HG03280 (cell line): Measurements from ENCODE around the gene CNTNAP5.

Source experiments
- ATAC-seq: cut with Tn5 transposase; IDR thresholded peaks from one replicate; pipeline ENCODE4 v1.9.1; 2021; ENCODE audit warnings: mild to moderate bottlenecking, moderate library complexity; ENCODE audit not compliant: unreplicated experiment

Gene CNTNAP5

DNA sequence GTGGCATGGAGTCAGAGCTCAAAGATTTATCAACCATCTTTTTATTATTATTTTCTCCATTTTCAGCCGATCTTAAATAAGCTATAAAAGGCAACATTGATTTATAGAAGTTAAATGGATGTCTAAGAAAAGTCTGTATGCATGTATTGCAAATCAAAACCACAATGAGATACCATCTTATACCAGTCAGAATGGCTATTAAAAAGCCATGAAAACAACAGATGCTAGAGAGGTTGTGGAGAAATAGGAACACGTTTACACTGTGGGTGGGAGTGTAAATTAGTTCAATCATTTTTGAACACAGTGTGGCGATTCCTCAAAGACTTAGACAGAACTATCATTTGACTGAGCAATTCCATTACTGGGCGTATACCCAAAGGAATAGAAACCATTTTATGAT is 731.0 kb downstream of the CNTNAP5 start:
- ATAC-seq: no peak

DNA sequence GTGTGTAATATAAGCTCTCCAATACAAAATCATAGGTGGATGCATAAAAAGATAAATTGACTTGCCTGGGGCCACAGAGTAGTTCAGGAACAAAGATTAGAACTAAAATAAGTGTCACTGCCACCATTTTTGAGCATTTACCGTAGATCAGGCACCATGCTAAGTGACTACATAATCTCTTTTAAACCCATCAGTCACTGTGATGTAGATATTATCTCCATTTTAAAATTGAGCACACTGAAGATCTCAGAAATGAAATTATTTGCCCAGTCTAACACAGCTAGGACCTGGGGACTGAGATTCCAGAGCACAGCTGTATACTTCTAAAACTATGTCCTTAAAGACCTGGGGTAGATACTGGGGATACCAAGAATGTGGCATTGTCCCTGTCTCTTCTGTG is 737.3 kb downstream of the CNTNAP5 start:
- ATAC-seq: no peak

- no peak for ATAC-seq
Measured at GRCh38 chr2:124763611-124764010, 738.5 kb downstream of the CNTNAP5 start.

- ATAC-seq: no peak
Measured at GRCh38 chr2:124774781-124775180, 749.7 kb downstream of the CNTNAP5 start.

- ATAC-seq: no peak
Measured at GRCh38 chr2:124776332-124776731, 751.2 kb downstream of the CNTNAP5 start.

GRCh38 chr2:124778076-124778475 is 753.0 kb downstream of the CNTNAP5 start:
- no peak for ATAC-seq

- ATAC-seq: no peak
Measured at GRCh38 chr2:124796647-124797046, 771.6 kb downstream of the CNTNAP5 start.

GRCh38 chr2:124797049-124797448 is 772.0 kb downstream of the CNTNAP5 start:
- no peak for ATAC-seq

GRCh38 chr2:124798551-124798950 is 773.5 kb downstream of the CNTNAP5 start:
- no peak for ATAC-seq

GRCh38 chr2:124804014-124804940 is 779.2 kb downstream of the CNTNAP5 start:
- no peak for ATAC-seq

DNA sequence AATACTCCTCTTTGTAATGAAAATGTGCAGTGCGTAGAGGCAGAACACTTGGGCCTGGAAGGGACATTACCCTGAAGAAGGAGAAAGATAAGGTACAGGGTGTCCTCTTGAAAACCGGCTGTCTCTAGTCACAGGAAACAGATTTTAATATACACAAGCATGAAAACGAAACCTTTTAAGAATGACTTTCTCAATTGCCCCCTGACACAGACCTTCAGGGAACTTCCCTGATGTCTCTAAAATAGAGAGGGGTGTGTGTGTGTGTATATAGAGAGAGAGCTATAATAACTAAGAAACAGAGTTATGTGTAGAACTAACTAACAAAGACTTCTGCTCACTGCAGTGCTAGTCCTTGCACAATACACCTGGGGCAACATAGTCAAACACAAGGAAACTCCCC is 780.0 kb downstream of the CNTNAP5 start:
- peak; percentile 71 for ATAC-seq

GRCh38 chr2:124810132-124810531 is 785.0 kb downstream of the CNTNAP5 start:
- no peak for ATAC-seq

- no peak for ATAC-seq
Measured at GRCh38 chr2:124814968-124815745, 790.1 kb downstream of the CNTNAP5 start.

- ATAC-seq: no peak
Measured at GRCh38 chr2:124816007-124816406, 790.9 kb downstream of the CNTNAP5 start.

- ATAC-seq: no peak
Measured at GRCh38 chr2:124822516-124822915, 797.4 kb downstream of the CNTNAP5 start.

GRCh38 chr2:124824441-124824840 is 799.4 kb downstream of the CNTNAP5 start:
- ATAC-seq: no peak

DNA sequence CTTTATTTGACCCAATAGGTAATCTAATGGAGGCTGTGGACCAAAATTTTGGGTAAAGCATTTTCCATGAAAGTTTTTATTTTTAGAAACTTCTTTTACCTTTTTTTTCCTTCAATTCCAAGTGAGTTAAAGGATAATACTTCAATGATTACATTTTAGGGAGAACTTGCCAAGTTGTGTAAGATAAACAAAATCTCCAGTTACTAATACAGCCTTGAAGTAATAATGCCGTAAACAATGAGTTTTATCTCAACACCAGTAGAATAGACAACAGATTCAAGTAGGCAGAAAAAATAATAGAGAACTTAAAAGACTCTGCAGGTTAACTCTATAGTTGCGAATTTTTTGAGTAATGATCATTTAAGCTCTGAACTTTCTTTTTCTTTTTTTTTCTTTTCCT is 807.4 kb downstream of the CNTNAP5 start:
- ATAC-seq: no peak

GRCh38 chr2:124834331-124834730 is 809.2 kb downstream of the CNTNAP5 start:
- ATAC-seq: no peak

DNA sequence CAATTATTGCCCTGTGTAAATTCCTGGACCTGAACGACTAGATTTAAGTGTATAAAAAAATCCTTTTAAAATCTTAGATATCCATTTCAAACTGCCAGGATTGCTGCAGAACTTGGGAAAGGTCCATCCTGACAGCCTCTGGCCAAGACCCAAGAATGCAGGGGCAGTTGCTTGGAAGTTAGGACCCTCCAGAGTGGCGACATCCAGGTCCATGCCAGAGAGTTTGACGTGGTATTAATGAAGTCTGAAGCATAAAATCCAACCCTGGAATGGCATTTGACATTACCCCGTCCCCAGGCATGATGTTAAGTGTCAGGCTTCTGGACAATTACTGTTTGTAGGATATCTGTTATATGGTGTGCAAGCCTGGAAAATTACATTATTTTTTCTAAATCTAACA is 810.2 kb downstream of the CNTNAP5 start:
- ATAC-seq: no peak

DNA sequence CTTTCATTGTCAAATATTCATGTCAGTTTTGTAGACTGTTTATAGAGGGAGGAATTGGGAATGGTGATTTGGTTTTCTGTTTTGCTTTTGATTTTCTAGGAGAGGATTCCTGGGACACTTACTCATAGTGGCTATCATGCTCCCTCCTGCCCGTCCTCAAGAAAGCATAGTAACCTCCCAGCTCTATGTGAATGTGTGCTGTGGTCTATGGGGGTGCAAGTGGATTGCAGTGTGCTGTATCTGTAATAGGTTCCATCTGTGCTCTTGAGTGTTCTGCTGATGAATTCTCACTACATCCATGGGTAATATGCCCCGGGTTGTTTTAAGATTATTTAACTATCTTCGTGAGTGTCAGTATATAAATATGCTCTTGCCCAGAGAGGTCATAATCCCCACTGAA is 811.3 kb downstream of the CNTNAP5 start:
- ATAC-seq: no peak

- ATAC-seq: no peak
Measured at GRCh38 chr2:124837496-124837895, 812.4 kb downstream of the CNTNAP5 start.

DNA sequence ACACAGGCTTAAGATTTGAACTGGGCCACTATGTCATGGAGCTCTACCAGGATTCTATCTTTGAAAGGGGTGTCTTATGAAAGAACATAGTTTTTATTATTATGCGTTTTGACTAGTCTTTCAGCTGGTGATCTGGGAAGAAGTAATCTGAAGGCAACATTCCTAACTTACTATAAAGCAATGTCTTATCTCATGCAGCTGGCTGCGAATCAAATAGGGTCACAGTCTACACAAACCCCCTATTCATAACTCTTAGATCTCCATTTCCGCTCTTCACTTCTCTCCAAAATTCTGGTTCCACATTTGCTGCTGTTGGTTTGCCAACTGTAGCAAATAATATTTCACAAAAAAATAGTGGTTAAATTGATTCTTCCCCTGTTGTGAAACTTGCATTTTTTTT is 813.3 kb downstream of the CNTNAP5 start:
- no peak for ATAC-seq
